ENCODE results near the gene LAMA5. TPM values are rescaled to one million over a fixed set of nuclear protein-coding genes. Genes with fewer than 3 reads are reported as not detected.

LAMA5 gene
- total and polyA plus RNA-seq, 2 donors (not counting 1 experiment from before 2014, with no cell fraction given), result 52.9 to 83.5 TPM

GRCh38 chr20:62355878-62356588, 11.1 kb downstream of the LAMA5 start:
- ATAC-seq (ENCODE audit: low read depth) (no peak), DNase-seq (no peak)
- TF ChIP-seq CTCF (IDR thresholded peaks at IDR 0.05), result no peak
- Mint-ChIP-seq H3K4me1 (no peaks in the 10 kb centered on the region), H3K9me3 (ENCODE audit: insufficient read depth) (no peaks in the 10 kb centered on the region), H3K27ac (no peak overlapping the region), H3K27me3 (no peaks in the 10 kb centered on the region), H3K4me3 (no peak overlapping the region)
- Histone ChIP-seq H3K4me1 (ENCODE audit: control insufficient read depth in 2 of 2, insufficient read depth in 2 of 2, low read length in 2 of 2) (peaks cover 0 to 6% of the 10 kb centered on the region in 2 donors), H3K9ac (ENCODE audit: low read length) (no peak overlapping the region), H3K36me3 (replicated peaks in 1 of 2; ENCODE audit: control extremely low read depth in 1 of 2, control insufficient read depth in 1 of 2, extremely low read depth in 1 of 2, insufficient read depth in 2 of 2, low read length in 1 of 2) (no peaks in the 10 kb centered on the region), H2AFZ (ENCODE audit: insufficient read depth, low read depth, low read length, poor library complexity, severe bottlenecking) (no peak overlapping the region), H3K4me3 (ENCODE audit: control extremely low read depth in 1 of 5, extremely low read depth in 1 of 5, insufficient read depth in 1 of 5, low read depth in 2 of 5, low read length in 4 of 5) (no peak overlapping the region), H3K79me2 (ENCODE audit: control insufficient read depth, insufficient read depth, low read length) (no peaks in the 10 kb centered on the region), H3K27me3 (replicated peaks in 1 of 4; ENCODE audit: control extremely low read depth in 1 of 4, control insufficient read depth in 3 of 4, insufficient read depth in 4 of 4, low read length in 3 of 4) (no peaks in the 10 kb centered on the region), H4K20me1 (ENCODE audit: control insufficient read depth, insufficient read depth, low read length, poor library complexity, severe bottlenecking) (no peaks in the 10 kb centered on the region), H3K27ac (ENCODE audit: low read length in 2 of 2) (no peak overlapping the region), H3K9me3 (ENCODE audit: control extremely low read depth in 1 of 3, control insufficient read depth in 2 of 3, insufficient read depth in 1 of 3, low read length in 2 of 3) (peaks cover 0 to 1% (median 0%) of the 10 kb centered on the region in 3 donors), H3K4me2 (replicated peaks; ENCODE audit: low read depth, low read length, poor library complexity, severe bottlenecking) (no peak overlapping the region)
- intact Hi-C loops (cut with micrococcal nuclease), result no loop called here
- POLR2A ChIA-PET, result interaction anchor here (0.6 kb wide), 1 partner anchor 12 kb away, joined by 5 read pairs; no protein-coding TSS in a partner anchor
- WGBS (ENCODE audit: insufficient coverage), result 82% methylated on average over 24 of the region's 29 CpGs
- CTCF ChIA-PET, result no interaction called here

- H3K27ac ChIP-seq (ENCODE audit: low read length in 2 of 2), result no peak overlapping the region
- peaks cover 0 to 6% of the 10 kb centered on the region in 2 donors for H3K4me1 ChIP-seq (ENCODE audit: control insufficient read depth in 2 of 2, insufficient read depth in 2 of 2, low read length in 2 of 2)
- no peak for ATAC-seq (ENCODE audit: low read depth)
- H3K27me3 ChIP-seq (replicated peaks in 1 of 4; ENCODE audit: control extremely low read depth in 1 of 4, control insufficient read depth in 3 of 4, insufficient read depth in 4 of 4, low read length in 3 of 4), result no peaks in the 10 kb centered on the region
- DNase-seq, result no peak
- no peak for TF ChIP-seq EZH2 (IDR thresholded peaks at IDR 0.05; ENCODE audit: borderline replicate concordance, insufficient read depth, low read depth, low read length, poor library complexity, severe bottlenecking)
- TF ChIP-seq CTCF (IDR thresholded peaks at IDR 0.05), result no peak
- H2AFZ ChIP-seq (ENCODE audit: insufficient read depth, low read depth, low read length, poor library complexity, severe bottlenecking), result no peak overlapping the region
- H4K20me1 ChIP-seq (ENCODE audit: control insufficient read depth, insufficient read depth, low read length, poor library complexity, severe bottlenecking), result no peaks in the 10 kb centered on the region
- no peak overlapping the region for H3K4me3 ChIP-seq (ENCODE audit: control extremely low read depth in 1 of 5, extremely low read depth in 1 of 5, insufficient read depth in 1 of 5, low read depth in 2 of 5, low read length in 4 of 5)
- Mint-ChIP-seq H3K27ac (no peak overlapping the region), H3K9me3 (ENCODE audit: insufficient read depth) (no peaks in the 10 kb centered on the region), H3K4me1 (no peaks in the 10 kb centered on the region), H3K4me3 (no peak overlapping the region), H3K27me3 (no peaks in the 10 kb centered on the region)
- peaks cover 0 to 4% (median 0%) of the 10 kb centered on the region in 3 donors for H3K9me3 ChIP-seq (ENCODE audit: control extremely low read depth in 1 of 3, control insufficient read depth in 2 of 3, insufficient read depth in 1 of 3, low read length in 2 of 3)
- ChIA-PET CTCF (no interaction called here), POLR2A (interaction anchor here (0.6 kb wide), 1 partner anchor 12 kb away, joined by 5 read pairs; no protein-coding TSS in a partner anchor)
- H3K79me2 ChIP-seq (ENCODE audit: control insufficient read depth, insufficient read depth, low read length), result no peaks in the 10 kb centered on the region
- 88% methylated on average over 11 of the region's 11 CpGs for WGBS (ENCODE audit: insufficient coverage)
- no peak overlapping the region for H3K9ac ChIP-seq (ENCODE audit: low read length)
- no peak overlapping the region for H3K4me2 ChIP-seq (replicated peaks; ENCODE audit: low read depth, low read length, poor library complexity, severe bottlenecking)
- no peaks in the 10 kb centered on the region for H3K36me3 ChIP-seq (replicated peaks in 1 of 2; ENCODE audit: control extremely low read depth in 1 of 2, control insufficient read depth in 1 of 2, extremely low read depth in 1 of 2, insufficient read depth in 2 of 2, low read length in 1 of 2)
- intact Hi-C loops (cut with micrococcal nuclease), result no loop called here
These were observed 11.6 kb downstream of the LAMA5 start for GRCh38 chr20:62355516-62355877.

Data from B cell (primary cell).